ENCODE data around the gene GBP6.

GRCh38 chr1:89339039-89339438 is 24.8 kb upstream of the GBP6 start:
- no peak for TF ChIP-seq CTCF (IDR thresholded peaks at IDR 0.05; ENCODE audit: low read depth, low read length)
- TF ChIP-seq EZH2phosphoT487 (IDR thresholded peaks at IDR 0.05; ENCODE audit: low read depth), result no peak

Data from OCI-LY3 (cell line).